NCI-H1694 (cell line): ENCODE results near the gene ASXL1.
A peak's percentile ranks its signal among the peaks of the same experiment; 100 is the strongest.

Experiments used
- DNase-seq: peaks from one replicate; lab custom pipeline; 2025; lab: John Stamatoyannopoulos, UW

Gene ASXL1

DNA sequence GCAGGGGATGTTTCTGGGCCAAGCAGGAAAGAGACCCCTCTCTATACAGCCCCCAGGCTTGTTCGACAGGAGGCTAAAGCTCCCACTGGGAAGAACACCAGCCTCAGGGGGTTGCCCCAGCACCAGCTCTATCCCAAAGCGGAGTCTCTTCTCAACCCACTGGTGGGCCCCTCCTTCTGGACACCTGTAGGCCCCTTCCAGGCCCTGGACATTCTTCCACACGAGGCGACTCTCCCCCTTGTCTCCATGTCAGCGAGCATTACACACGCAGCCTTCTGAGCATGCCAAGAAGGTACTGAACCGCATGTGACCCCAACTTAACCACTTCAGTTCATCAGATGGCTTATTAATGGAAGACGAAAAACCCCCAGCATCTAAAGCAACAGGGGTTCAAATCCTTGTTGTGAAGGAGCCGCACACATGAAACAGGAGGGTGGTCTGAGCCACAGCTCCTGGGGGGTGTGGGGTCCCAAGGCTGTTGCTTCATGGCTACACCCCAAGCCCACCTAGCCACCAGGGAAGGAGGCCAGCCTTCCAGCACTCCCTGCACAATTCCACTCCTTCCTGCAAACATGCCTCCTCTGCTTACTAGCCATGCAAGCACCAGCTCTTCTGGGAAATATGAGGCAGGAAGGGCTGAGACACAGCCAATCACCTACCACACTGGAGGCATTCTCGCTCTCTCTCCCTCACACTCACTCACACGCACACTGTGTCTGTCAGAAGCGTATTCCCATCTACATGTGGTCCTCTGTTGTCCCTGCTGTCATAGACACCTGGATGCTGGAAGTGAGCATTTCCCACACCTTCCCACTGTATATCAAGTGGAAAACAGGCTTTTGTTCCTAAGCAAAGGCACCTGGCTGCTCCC lies 122.5 kb downstream of the ASXL1 start:
- DNase-seq, result no peak

DNA sequence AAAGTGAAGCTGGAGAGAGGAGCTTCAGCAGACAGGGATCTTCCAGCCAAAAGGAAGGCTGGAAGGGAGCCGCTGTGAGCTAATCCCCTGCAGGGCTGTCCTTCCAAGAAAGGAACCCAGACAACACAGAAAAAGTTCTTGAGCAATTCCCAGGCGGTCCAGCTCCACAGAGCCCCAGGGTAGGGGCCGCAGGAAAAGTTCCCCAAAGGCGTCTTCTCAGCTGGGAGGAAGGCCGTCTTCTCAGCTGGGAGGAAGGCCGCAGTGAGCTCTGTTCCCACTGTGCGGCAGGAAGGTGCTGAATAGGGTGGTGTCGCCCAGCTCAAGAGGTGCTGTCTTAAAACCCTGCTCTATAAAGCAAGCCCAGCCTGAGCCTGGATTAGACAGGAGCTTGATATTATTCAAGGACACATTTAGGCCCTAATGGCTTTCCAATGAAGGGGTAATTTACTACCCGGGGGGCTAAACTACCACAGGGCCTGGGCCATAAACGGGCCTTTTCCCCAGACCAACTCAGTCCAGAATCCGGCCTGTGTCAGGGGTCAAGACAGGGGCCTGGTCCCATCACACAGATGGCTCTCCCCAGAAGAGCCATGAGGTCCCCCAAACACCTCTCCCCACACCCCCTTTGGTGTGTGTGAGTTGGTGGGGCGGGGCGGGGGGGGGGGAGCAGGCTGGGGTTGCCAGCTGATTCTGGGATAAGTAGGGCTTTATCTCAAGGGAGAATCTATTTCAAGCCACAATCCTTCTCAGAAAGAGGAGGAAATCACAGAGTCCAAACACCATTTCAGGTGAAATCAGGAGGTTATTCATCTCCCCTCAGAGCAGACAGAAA lies 123.4 kb downstream of the ASXL1 start:
- no peak for DNase-seq

DNA sequence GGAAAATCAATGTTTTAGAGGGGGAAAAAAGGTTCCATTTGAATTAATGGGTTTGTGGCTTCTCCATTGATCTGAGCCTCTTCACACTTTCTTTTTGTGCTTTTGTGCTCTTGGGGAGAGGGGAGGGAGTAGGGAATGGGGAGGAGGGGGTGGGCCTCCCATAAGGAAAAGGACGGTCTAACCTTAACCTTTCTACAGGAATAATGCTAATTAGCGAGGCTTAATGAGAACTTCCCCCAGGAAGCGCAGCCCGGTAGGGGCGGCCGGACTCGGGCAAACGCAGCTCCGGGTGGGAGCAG lies 124.0 kb downstream of the ASXL1 start:
- DNase-seq, result no peak

DNA sequence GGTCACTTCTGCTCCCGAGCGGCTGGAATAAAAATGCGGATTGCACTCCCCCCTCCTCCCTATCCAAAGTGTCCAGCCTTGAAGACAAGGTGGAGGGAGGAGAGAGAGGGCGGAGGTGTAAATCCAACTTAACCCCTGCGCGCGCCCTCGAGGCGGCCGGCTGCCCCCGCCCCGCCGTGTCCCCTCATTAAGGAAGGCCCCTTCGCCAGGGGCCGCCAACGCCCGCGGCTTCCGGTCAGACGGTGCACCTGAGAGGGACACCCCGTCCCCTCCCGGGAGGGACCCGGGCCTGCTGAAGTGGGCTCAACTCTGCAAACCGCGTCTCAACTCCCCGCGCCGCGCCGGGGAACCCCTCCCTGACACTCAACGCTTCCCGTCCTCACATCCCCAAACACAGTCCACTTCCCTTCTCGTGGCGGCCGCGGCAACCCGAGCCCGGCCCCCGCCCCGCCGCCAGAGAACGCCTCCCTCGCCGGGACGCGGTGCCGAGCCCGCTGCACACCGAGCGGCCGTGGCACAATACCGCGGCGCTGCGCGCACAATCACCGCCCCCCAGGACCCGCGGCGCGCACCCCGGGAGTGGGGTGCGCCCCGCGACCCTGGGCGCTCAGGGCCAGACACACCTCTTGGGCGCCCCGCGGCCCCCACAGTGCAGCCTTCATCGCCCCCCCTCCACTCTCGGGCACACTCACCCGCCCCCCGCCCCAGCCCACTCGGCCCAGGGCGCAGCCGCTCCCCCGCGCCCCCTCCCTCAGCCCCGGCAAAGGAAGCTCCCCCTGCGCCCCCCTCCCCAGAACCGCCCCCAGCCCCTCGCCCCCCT lies 124.5 kb downstream of the ASXL1 start:
- DNase-seq, result no peak

DNA sequence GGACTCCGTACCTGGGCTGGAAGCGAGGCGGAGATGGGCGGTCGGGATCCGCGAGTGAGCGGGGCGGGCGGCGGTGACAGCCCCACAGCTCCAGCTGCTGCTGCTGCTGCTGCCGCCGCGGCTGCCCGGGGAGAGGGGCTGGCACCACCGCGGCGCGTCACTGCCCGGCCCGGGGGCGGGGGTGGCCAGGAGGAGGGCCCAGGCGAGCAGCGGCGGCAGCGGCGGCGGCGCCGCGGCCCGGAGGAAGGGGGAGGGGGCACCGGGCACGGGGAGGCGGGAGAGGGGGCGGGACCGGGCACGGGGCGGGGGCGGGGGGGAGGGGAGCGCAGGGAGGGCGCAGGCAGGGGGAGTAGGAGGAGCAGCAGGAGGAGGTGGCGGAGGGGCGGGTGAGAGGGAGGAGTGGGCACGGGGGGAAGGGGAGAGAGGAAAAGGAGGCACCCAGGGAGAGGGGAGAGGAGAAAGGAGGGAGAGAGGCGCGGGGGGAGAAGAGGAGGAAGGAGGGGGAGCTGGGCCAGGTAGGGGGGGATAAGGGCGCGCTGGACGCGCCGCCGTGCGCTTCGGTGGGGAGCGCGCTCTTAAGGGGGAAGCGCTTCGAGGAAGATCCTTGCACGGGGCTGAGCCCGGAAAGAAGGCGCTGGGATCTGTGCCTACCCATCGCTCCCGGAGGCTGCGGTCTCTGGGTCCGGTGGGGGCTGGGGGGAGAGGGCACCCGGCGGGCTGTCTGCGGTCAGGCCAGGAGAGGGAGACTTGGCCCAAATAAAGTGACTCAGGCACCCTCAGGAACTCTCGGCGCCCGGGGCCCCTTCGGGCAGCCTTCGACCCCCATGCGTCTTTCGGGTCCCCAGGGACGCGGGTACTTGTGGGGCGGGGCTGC lies 125.5 kb downstream of the ASXL1 start:
- DNase-seq, result peak; percentile 67

DNA sequence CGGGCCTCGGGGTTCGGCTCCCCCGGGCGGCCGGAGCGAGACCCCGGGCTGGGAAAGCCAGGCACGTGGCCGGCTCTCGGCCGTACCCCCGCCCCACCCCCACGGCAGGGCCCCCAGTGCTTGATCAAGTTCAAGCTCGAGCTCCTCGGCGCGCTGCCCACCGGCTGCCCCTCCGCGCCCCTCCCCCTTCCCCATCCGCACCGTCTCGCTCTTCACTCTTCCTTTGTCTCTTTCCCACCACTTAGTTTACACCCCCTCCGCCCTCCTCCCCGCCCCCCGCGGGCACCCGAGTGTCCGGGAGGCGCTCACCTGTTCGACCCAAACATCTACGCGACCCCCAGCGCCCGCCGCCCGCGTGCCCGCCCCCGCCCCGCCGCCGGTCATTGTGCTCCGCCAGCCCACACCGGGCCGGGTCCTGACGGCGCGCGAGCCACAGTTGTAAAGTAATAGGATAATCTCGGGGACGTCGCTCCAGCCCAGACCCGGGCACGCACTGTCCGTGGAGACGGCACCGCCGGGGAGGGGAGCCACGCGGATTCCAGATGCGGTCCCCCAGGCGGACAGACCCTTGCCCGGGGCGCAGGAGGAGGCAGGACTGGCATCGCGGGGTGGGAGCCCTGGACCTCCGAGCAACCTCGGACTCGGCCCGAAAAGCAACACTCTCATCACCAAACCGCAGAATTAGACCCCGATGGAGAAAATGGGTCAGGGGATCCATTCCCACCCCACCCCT lies 126.3 kb downstream of the ASXL1 start:
- DNase-seq, result no peak

DNA sequence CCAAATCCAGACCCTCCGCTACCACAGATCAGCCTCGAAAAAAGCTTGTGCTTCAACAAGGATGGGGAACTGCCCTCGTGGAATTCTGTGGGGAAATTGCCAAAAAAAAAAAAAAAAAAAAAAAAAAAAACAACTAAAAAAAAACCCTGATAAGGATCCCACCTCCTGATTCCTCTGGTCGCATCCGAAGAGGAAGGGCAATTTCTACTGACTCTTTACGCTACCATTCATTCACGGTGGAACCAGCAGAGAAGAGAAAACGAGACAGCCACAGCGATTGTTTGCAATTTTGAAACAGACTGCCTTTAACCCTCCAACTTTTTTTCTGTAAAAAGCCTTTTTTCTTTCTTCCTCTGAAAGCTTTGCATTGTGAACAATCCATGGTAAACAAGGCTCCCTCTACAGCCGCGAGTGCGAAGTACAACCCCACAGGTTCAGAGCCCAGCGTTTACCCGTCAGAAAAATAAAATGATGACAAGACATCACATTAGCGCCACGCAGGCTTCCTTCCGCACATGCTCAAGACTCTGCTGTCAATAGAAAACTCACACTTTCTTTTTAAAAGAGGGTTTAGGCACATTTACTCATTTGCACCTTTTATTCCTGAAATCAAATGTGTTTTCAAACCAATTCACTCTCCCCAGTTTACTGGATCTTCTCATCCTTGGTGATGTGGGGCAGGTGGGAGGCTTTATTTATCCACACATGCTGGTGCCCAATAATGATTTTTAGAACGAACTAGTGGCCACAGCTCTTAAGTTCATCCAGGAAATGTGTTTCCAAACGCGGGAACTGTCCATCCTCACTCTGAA lies 127.0 kb downstream of the ASXL1 start:
- peak; percentile 68 for DNase-seq

DNA sequence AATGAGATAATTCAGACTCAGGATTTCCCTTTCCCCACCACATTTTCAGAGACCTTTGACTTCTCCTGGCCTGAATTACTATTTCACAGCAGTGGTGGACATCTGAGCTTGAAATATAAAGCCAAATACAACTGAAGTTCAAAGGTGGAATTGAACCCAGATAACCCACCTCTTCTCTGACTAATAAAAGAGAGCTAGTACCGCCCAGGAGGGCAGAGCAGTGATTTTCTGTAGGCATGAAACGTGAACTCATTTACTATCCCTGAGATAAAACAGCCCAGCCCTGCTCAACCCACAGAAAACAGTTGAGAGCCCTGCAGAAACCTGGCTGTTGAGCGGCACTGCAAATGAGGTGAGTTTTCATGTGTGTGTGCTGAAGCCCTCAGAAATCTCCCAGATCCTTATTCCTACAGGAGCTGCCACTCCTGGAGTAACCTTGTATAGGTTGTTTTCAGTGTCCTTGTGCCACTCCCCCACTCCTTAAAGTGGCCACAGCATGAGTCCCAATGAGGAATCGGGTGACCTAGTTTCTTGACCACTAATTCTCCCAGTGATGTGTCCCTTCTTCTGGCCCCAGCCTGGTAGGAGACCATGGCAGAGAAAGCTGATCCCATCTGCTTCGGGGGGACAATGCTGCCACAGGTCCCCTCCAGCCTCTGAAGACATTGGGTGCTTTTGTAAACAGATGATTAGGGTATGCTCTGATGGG lies 127.8 kb downstream of the ASXL1 start:
- no peak for DNase-seq

DNA sequence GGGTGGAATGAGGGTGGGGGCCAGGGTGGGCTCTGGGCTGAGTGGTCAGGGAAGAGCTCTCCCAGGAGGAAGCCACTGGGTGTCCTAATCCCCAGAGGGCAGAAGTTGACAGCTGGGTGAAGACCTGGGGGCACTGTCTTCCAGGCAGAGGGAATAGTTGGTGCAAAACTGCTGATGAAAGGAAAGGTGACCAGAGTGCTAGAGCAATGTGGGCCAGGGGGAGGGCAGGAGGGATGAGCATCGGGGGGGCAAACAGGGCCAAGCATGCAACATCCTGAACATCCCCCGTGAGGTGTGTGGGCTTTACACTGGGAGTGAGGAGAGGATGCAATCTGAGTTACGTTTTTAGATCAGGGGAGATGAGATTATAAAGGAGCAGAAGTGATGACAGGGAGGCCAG lies 129.2 kb downstream of the ASXL1 start:
- no peak for DNase-seq

DNA sequence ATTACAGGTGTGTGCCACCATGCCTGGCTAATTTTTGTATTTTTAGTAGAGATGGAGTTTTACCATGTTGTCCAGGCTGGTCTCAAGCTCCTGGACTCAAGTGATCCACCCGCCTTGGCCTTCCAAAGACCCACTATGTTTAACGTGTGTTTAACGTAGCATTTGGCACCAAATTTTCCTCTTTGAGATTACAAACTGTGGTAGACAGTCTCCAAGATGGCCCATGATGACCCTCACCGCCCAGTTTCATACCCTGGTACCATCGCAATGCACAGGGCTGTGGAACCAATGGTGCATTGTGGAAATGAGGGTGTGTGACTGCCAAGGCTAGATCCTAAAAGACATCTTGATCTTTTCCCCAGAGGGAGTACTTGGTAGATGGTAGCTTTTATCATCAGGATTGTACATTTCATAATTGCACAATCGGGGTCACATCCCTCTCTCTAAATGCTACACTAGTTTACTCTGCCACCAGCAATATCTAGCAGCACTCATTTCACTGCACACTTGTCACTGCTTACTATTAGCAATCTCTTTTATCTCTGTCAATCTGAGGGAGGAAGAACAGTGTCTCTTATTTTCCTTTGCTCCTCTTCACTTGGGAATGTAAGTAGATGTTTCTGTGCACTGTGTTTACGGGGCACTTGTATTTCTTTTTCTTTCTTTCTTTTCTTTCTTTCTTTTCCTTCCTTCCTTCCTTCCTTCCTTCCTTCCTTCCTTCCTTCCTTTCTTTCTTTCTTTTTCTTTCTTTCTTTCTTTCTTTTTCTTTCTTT lies 130.1 kb downstream of the ASXL1 start:
- no peak for DNase-seq
